HepG2 (cell line): ENCODE results near the gene ENGASE.

Experiments
- JUND ChIP-seq: sonication (generic); formaldehyde crosslinking; IDR thresholded peaks from 2 replicates; pipeline ENCODE4 v1.8.0; 2022; ENCODE audit warnings: mild to moderate bottlenecking, missing genetic modification reagents
- REST ChIP-seq, 2 experiments: IDR thresholded peaks; 2 replicates each; pipeline ENCODE4 v1.6.1; 2011 to 2012; ENCODE audit warnings: low read length in 2 of 2, borderline replicate concordance in 1 of 2, low read depth in 1 of 2, mild to moderate bottlenecking in 1 of 2, moderate library complexity in 1 of 2
- ZNF891 ChIP-seq: sonication (generic); formaldehyde crosslinking; IDR thresholded peaks from 2 replicates; pipeline ENCODE4 v1.5.0; 2020; ENCODE audit warnings: mild to moderate bottlenecking, missing genetic modification reagents
- TF ChIP-seq, protein P1 (sequence below): sonication (generic); IDR thresholded peaks from 2 replicates; pipeline ENCODE4 v1.6.1; 2016; ENCODE audit warnings: low read depth, borderline replicate concordance

GRCh38 chr17:79045001-79045729 lies 29.5 kb upstream of the ENGASE start:
- TF ChIP-seq REST (IDR thresholded peaks at IDR 0.05; ENCODE audit: borderline replicate concordance in 1 of 2, low read depth in 1 of 2, low read length in 2 of 2) (no peak), ZNF891 (no peak), JUND (CRISPR knock-in tag) (no peak)
- TF ChIP-seq, protein P1, sequence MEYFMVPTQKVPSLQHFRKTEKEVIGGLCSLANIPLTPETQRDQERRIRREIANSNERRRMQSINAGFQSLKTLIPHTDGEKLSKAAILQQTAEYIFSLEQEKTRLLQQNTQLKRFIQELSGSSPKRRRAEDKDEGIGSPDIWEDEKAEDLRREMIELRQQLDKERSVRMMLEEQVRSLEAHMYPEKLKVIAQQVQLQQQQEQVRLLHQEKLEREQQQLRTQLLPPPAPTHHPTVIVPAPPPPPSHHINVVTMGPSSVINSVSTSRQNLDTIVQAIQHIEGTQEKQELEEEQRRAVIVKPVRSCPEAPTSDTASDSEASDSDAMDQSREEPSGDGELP = no peak
